Measurements from ENCODE around the gene NDOR1.

The NDOR1 gene

GRCh38 chr9:137221506-137222111 is 16.1 kb downstream of the NDOR1 start:
- DNase-seq: no peak

- DNase-seq: no peak
Measured at GRCh38 chr9:137222190-137223077, 16.9 kb downstream of the NDOR1 start, which contains the start of gene RNF208. TSS of gene RNF208 (minus strand) at chr9:137222240. CDS start at chr9:137221212, 1,028 bp downstream.

GRCh38 chr9:137223078-137223970 is 17.8 kb downstream of the NDOR1 start:
- DNase-seq: peak; percentile 90

- DNase-seq: no peak
Measured at GRCh38 chr9:137224830-137225694, 19.6 kb downstream of the NDOR1 start, which contains the start of gene CYSRT1. TSS of gene CYSRT1 (plus strand) at chr9:137225174. CDS start at chr9:137225622, 448 bp downstream.

GRCh38 chr9:137225699-137226331 is 20.3 kb downstream of the NDOR1 start:
- no peak for DNase-seq

- no peak for DNase-seq
Measured at GRCh38 chr9:137226338-137227053, 21.0 kb downstream of the NDOR1 start.

- peak; percentile 38 for DNase-seq
Measured at GRCh38 chr9:137227054-137227852, 21.8 kb downstream of the NDOR1 start, which contains the start of gene RNF224. TSS of gene RNF224 (plus strand) at chr9:137227502. CDS start at chr9:137228336, 834 bp downstream.

GRCh38 chr9:137227853-137228505 is 22.5 kb downstream of the NDOR1 start:
- no peak for DNase-seq

- no peak for DNase-seq
Measured at GRCh38 chr9:137228506-137228967, 23.0 kb downstream of the NDOR1 start.

GRCh38 chr9:137228968-137229896 is 23.7 kb downstream of the NDOR1 start:
- no peak for DNase-seq

GRCh38 chr9:137229903-137230704 is 24.6 kb downstream of the NDOR1 start:
- DNase-seq: no peak

- no peak for DNase-seq
Measured at GRCh38 chr9:137230705-137231371, 25.3 kb downstream of the NDOR1 start, which contains the start of gene SLC34A3. TSS of gene SLC34A3 (plus strand) at chr9:137230901. CDS start at chr9:137231703, 802 bp downstream.

GRCh38 chr9:137231372-137232039 is 26.0 kb downstream of the NDOR1 start:
- DNase-seq: no peak

- DNase-seq: no peak
Measured at GRCh38 chr9:137232101-137232500, 26.6 kb downstream of the NDOR1 start.

GRCh38 chr9:137232510-137232909 is 27.0 kb downstream of the NDOR1 start:
- no peak for DNase-seq
